PFSK-1 (cell line): ENCODE results near the gene CCDC14.

Source experiments
- POLR2AphosphoS5 ChIP-seq: IDR thresholded peaks from 2 replicates; pipeline ENCODE4 v1.6.1; 2012; ENCODE audit warnings: low read depth, mild to moderate bottlenecking, control low read depth, low read length, moderate library complexity
- REST ChIP-seq, 2 experiments: IDR thresholded peaks; 2 replicates each; pipeline versions ENCODE4 v1.6.1 to v1.8.0; 2011 to 2012; ENCODE audit warnings: low read depth in 2 of 2, low read length in 2 of 2, control low read depth in 1 of 2, inconsistent platforms in 1 of 2, mild to moderate bottlenecking in 1 of 2, moderate library complexity in 1 of 2; ENCODE audit not compliant: insufficient read depth in 1 of 2
- SIN3A ChIP-seq: IDR thresholded peaks from 2 replicates; pipeline ENCODE4 v1.6.1; 2012; ENCODE audit warnings: mild to moderate bottlenecking, low read length, moderate library complexity, borderline replicate concordance; ENCODE audit not compliant: insufficient read depth
- TAF1 ChIP-seq: IDR thresholded peaks from 2 replicates; pipeline ENCODE4 v1.6.1; 2012; ENCODE audit warnings: low read length, control low read depth, borderline replicate concordance; ENCODE audit not compliant: insufficient read depth

- TF ChIP-seq TAF1 (no peak), POLR2AphosphoS5 (no peak), REST (IDR thresholded peaks at IDR 0.05; ENCODE audit: insufficient read depth in 1 of 2, low read depth in 2 of 2, low read length in 2 of 2) (no peak), SIN3A (no peak)
Measured at GRCh38 chr3:123884203-123884831, 76.7 kb downstream of the CCDC14 start, which contains the start of gene MYLK.
